K562 (cell line): Measurements from ENCODE around the gene POC1B. TPM values are rescaled to one million over a fixed set of nuclear protein-coding genes. Genes with fewer than 3 reads are reported as not detected.

Source experiments
- ARID1B ChIP-seq: fragments of 450-650 bp; IDR thresholded peaks from 2 replicates; pipeline ENCODE4 v1.6.1; 2016; ENCODE audit warnings: antibody characterized with exemption, mild to moderate bottlenecking, inconsistent platforms
- CBFA2T2 ChIP-seq: fragments of 450-650 bp; conservative IDR thresholded peaks from 2 replicates; pipeline ENCODE4 v1.6.1; 2017; ENCODE audit warnings: mild to moderate bottlenecking
- DMBX1 ChIP-seq: fragments of 250-450 bp; sonication (Bioruptor Pico); IDR thresholded peaks from 2 replicates; pipeline ENCODE4 v1.8.0; 2022; ENCODE audit warnings: inconsistent platforms, mild to moderate bottlenecking, moderate library complexity, borderline replicate concordance
- HMG20B ChIP-seq: fragments of 250-450 bp; sonication (Bioruptor Pico); IDR thresholded peaks from 2 replicates; pipeline ENCODE4 v1.5.0; 2021; ENCODE audit warnings: mild to moderate bottlenecking
- JUN ChIP-seq, 2 experiments: sonication (generic) in 1 of 2; formaldehyde crosslinking in 1 of 2; IDR thresholded peaks; 2 replicates each; pipeline versions ENCODE4 v1.6.1 to v1.8.0; 2012 to 2022; ENCODE audit warnings: borderline replicate concordance in 2 of 2, mild to moderate bottlenecking in 2 of 2, improper control_type of control experiment in 1 of 2, low read depth in 1 of 2, low read length in 1 of 2, missing genetic modification reagents in 1 of 2
- JUNB ChIP-seq: fragments of 450-650 bp; formaldehyde crosslinking; conservative IDR thresholded peaks from 2 replicates; pipeline ENCODE4 v1.4.0; 2020; ENCODE audit warnings: mild to moderate bottlenecking
- RBBP5 ChIP-seq: fragments of 200-600 bp; sonication (generic); IDR thresholded peaks from 2 replicates; pipeline ENCODE4 v1.6.1; 2012; ENCODE audit warnings: borderline replicate concordance, mild to moderate bottlenecking, low read length, control low read depth, inconsistent platforms; ENCODE audit not compliant: insufficient read depth, poor library complexity, severe bottlenecking
- SAP30 ChIP-seq: fragments of 200-600 bp; sonication (generic); IDR thresholded peaks from 2 replicates; pipeline ENCODE4 v1.6.1; 2012; ENCODE audit warnings: borderline replicate concordance, low read depth, mild to moderate bottlenecking, moderate library complexity, low read length, control low read depth, inconsistent platforms; ENCODE audit not compliant: insufficient read depth, poor library complexity, severe bottlenecking
- SMAD1 ChIP-seq: fragments of 150-350 bp; IDR thresholded peaks from 2 replicates; pipeline ENCODE4 v1.6.1; 2014; ENCODE audit warnings: low read length, low read depth; ENCODE audit not compliant: partially characterized antibody
- SOX6 ChIP-seq: fragments of 450-650 bp; IDR thresholded peaks from 2 replicates; pipeline ENCODE4 v1.6.1; 2014; ENCODE audit warnings: mild to moderate bottlenecking
- STAT5A ChIP-seq: IDR thresholded peaks from 2 replicates; pipeline ENCODE4 v1.6.1; 2012; ENCODE audit warnings: low read length, inconsistent platforms, borderline replicate concordance
- TCF3 ChIP-seq: sonication (generic); formaldehyde crosslinking; IDR thresholded peaks from 2 replicates; pipeline ENCODE4 v1.4.0; 2020; ENCODE audit warnings: mild to moderate bottlenecking, missing genetic modification reagents
- ZBTB7A ChIP-seq: IDR thresholded peaks from 2 replicates; pipeline ENCODE4 v1.6.1; 2011; ENCODE audit warnings: low read depth, mild to moderate bottlenecking, low read length, moderate library complexity, borderline replicate concordance; ENCODE audit not compliant: control insufficient read depth
- ZFP30 ChIP-seq: fragments of 250-450 bp; sonication (Bioruptor Pico); IDR thresholded peaks from 2 replicates; pipeline ENCODE4 v1.8.0; 2022; ENCODE audit warnings: moderate library complexity, mild to moderate bottlenecking, inconsistent platforms, borderline replicate concordance
- ZNF316 ChIP-seq: fragments of 450-650 bp; IDR thresholded peaks from 2 replicates; pipeline ENCODE4 v1.6.1; 2016
- ZNF354B ChIP-seq: fragments of 250-450 bp; sonication (Bioruptor Pico); IDR thresholded peaks from 2 replicates; pipeline ENCODE4 v1.4.0; 2020
- ZNF561 ChIP-seq: fragments of 450-650 bp; formaldehyde crosslinking; conservative IDR thresholded peaks from 2 replicates; pipeline ENCODE4 v1.4.0; 2020; ENCODE audit warnings: mild to moderate bottlenecking, moderate library complexity
- polyA plus RNA-seq, 8 experiments: library from polyadenylated mRNA; depleted of rRNA in 4 of 8; stranded (reverse) in 5 of 8; unstranded in 3 of 8; fragments of >200 nt; fragmentation: Nextera tagmentation in 2 of 8; fragmentation: Illumina TruSeq in 1 of 8; extraction: Ambion mirVana in 2 of 8; extraction: Trizol in 1 of 8; gene quantifications; 2 replicates each; pipeline versions ENCODE4 v1.2.1 to v1.2.3, GENCODE V29; 2011 to 2014; ENCODE audit warnings: inconsistent platforms in 1 of 8, missing spikeins in 1 of 8
- total RNA-seq, 7 experiments: library from RNA; depleted of rRNA in 6 of 7; stranded (reverse); fragments of >200 nt in 6 of 7; fragmentation: Illumina TruSeq in 2 of 7; extraction: Trizol in 2 of 7; gene quantifications; 2 replicates each; pipeline versions ENCODE4 v1.2.1 to v1.2.3, GENCODE V29; 2011 to 2021; ENCODE audit warnings: low replicate concordance in 1 of 7
- TF ChIP-seq, protein P1 (sequence below): sonication (generic); formaldehyde crosslinking; IDR thresholded peaks from 2 replicates; pipeline ENCODE4 v1.8.0; 2023; ENCODE audit warnings: mild to moderate bottlenecking, missing genetic modification reagents

Gene POC1B
- total and polyA plus RNA-seq, 9 of the 15 experiments (the other 6 are each of a cell fraction or from before 2014, with no cell fraction given) = 4.5 to 16.1 (median 10.4) TPM

DNA sequence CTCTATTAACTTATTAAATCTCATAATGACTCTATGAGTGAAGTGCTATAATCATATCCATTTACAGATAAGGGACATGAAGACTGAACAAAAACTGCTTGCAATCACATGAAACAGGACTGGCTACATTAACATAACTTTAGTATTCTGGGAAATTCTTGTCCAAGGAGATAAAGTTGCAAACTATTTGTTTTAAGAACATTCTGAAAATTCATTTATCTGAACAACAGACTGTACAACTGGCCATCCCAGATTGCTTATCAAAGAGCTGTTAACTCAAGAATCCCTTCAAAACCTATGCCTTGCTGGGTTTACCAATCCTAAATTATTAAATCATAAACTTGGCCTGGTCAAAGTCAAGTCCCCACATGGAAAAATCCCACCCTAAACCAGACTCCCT is 39.2 kb upstream of the POC1B start (continued):
- no peak for TF ChIP-seq RBBP5
- TF ChIP-seq, protein P1, sequence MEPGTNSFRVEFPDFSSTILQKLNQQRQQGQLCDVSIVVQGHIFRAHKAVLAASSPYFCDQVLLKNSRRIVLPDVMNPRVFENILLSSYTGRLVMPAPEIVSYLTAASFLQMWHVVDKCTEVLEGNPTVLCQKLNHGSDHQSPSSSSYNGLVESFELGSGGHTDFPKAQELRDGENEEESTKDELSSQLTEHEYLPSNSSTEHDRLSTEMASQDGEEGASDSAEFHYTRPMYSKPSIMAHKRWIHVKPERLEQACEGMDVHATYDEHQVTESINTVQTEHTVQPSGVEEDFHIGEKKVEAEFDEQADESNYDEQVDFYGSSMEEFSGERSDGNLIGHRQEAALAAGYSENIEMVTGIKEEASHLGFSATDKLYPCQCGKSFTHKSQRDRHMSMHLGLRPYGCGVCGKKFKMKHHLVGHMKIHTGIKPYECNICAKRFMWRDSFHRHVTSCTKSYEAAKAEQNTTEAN = no peak
- TF ChIP-seq TCF3 (CRISPR knock-in tag) = peak; percentile 55
- TF ChIP-seq ZNF354B (CRISPR knock-in tag) = no peak
- TF ChIP-seq SMAD1 = no peak
- TF ChIP-seq HMG20B (CRISPR knock-in tag) = no peak
- no peak for TF ChIP-seq ZFP30 (CRISPR knock-in tag)
- TF ChIP-seq CBFA2T2 = peak; percentile 39; the same call in 1 of the 2 replicates
- no peak for TF ChIP-seq JUNB (CRISPR knock-in tag)
- TF ChIP-seq DMBX1 = no peak
- no peak for TF ChIP-seq ZBTB7A
- TF ChIP-seq SAP30 = no peak
- TF ChIP-seq ARID1B = peak; percentile 59
- no peak for TF ChIP-seq ZNF561 (CRISPR knock-in tag)
- TF ChIP-seq JUN (IDR thresholded peaks at IDR 0.05; ENCODE audit: borderline replicate concordance, low read depth, low read length) = no peak
- no peak for TF ChIP-seq JUN (CRISPR knock-in tag; IDR thresholded peaks at IDR 0.05; ENCODE audit: borderline replicate concordance)
- no peak for TF ChIP-seq ZNF316
- peak; percentile 58 for TF ChIP-seq SOX6
- no peak for TF ChIP-seq STAT5A
